SK-N-SH (cell line): ENCODE measurements around the gene SPRY2. TPM values are rescaled to one million over a fixed set of nuclear protein-coding genes. Genes with fewer than 3 reads are reported as not detected.

Experiments used
- CTCF ChIA-PET: fragments of 300-600, 350-600 bp; formaldehyde crosslinking; extraction: SDS; loops from one replicate; lab custom pipeline; 2021; lab: Yijun Ruan, JAX
- POLR2A ChIA-PET: fragments of 350-600 bp; sonication (Branson Sonifier 250); formaldehyde crosslinking; extraction: SDS; loops from one replicate; lab custom pipeline; 2020; ENCODE audit warnings: antibody characterized with exemption, inconsistent platforms; lab: Yijun Ruan, JAX
- DNase-seq: peaks from one replicate; pipeline ENCODE4 v3.0.0; 2012
- H2AFZ ChIP-seq: fragments of 200-600 bp; sonication (generic); 2 replicates; pipeline ENCODE4 v1.8.1; 2016; ENCODE audit warnings: antibody characterized with exemption, mild to moderate bottlenecking, low read depth
- H3F3A ChIP-seq: fragments of 200-600 bp; sonication (generic); replicated peaks from 2 replicates; pipeline ENCODE3; 2016; ENCODE audit warnings: antibody characterized with exemption, mild to moderate bottlenecking; ENCODE audit not compliant: insufficient read depth
- H3K27ac ChIP-seq, 2 experiments: fragments of 200-500 bp in 1 of 2; fragments of 200-600 bp in 1 of 2; sonication (Bioruptor generic) in 1 of 2; sonication (generic), shearing (Covaris generic) in 1 of 2; 2 replicates each; pipeline versions ENCODE4 v1.5.1 to v1.6.1; 2014 to 2016; ENCODE audit warnings: low read depth in 2 of 2, inconsistent platforms in 1 of 2, low read length in 1 of 2, mild to moderate bottlenecking in 1 of 2, mixed read lengths in 1 of 2
- H3K27me3 ChIP-seq: fragments of 200-600 bp; sonication (generic), shearing (Covaris generic); 2 replicates; pipeline ENCODE4 v1.6.1; 2016; ENCODE audit warnings: mixed run types; ENCODE audit not compliant: insufficient read depth
- H3K36me3 ChIP-seq, 2 experiments: fragments of 200-500 bp in 1 of 2; fragments of 200-600 bp in 1 of 2; sonication (Bioruptor generic) in 1 of 2; sonication (generic) in 1 of 2; replicated peaks in 1 of 2; 2 replicates each; pipeline versions ENCODE3 to v1.5.1; 2014 to 2016; ENCODE audit warnings: low read length in 1 of 2, mild to moderate bottlenecking in 1 of 2; ENCODE audit not compliant: insufficient read depth in 2 of 2, control insufficient read depth in 1 of 2
- H3K4me1 ChIP-seq, 2 experiments: fragments of 200-500 bp in 1 of 2; fragments of 200-600 bp in 1 of 2; sonication (Bioruptor generic) in 1 of 2; sonication (generic), shearing (Covaris generic) in 1 of 2; 2 replicates each; pipeline versions ENCODE4 v1.5.1 to v1.6.1; 2014 to 2016; ENCODE audit warnings: low read depth in 1 of 2, low read length in 1 of 2, mixed run types in 1 of 2; ENCODE audit not compliant: insufficient read depth in 2 of 2, control insufficient read depth in 1 of 2
- H3K4me2 ChIP-seq: fragments of 200-600 bp; sonication (generic), shearing (Covaris generic); 2 replicates; pipeline ENCODE4 v1.6.1; 2017; ENCODE audit warnings: mixed run types
- H3K4me3 ChIP-seq, 2 experiments: fragments of 200-500 bp in 1 of 2; fragments of 200-600 bp in 1 of 2; sonication (Bioruptor generic) in 1 of 2; sonication (generic), shearing (Covaris generic) in 1 of 2; 2 replicates each; pipeline versions ENCODE4 v1.5.1 to v1.8.1; 2014 to 2016; ENCODE audit warnings: low read depth in 2 of 2, inconsistent platforms in 1 of 2, low read length in 1 of 2, mild to moderate bottlenecking in 1 of 2, mixed read lengths in 1 of 2, moderate library complexity in 1 of 2
- H3K79me2 ChIP-seq: fragments of 200-600 bp; sonication (generic); 2 replicates; pipeline ENCODE4 v1.8.1; 2017; ENCODE audit warnings: mild to moderate bottlenecking; ENCODE audit not compliant: insufficient read depth
- H3K9ac ChIP-seq: fragments of 200-600 bp; sonication (generic); 2 replicates; pipeline ENCODE4 v1.6.1; 2017; ENCODE audit warnings: mixed run types
- H3K9me2 ChIP-seq: fragments of 200-600 bp; sonication (generic); 2 replicates; pipeline ENCODE4 v1.6.1; 2017; ENCODE audit warnings: mixed run types
- H3K9me3 ChIP-seq: fragments of 200-600 bp; sonication (generic); 2 replicates; pipeline ENCODE4 v1.6.1; 2017; ENCODE audit warnings: mixed run types, mild to moderate bottlenecking, moderate library complexity
- H4K20me1 ChIP-seq: fragments of 200-600 bp; sonication (generic); 2 replicates; pipeline ENCODE4 v1.6.1; 2017; ENCODE audit warnings: mild to moderate bottlenecking, mixed run types; ENCODE audit not compliant: insufficient read depth
- CHD2 ChIP-seq: fragments of 150-350 bp; IDR thresholded peaks from 2 replicates; pipeline ENCODE4 v1.6.1; 2018; ENCODE audit warnings: low read length; ENCODE audit not compliant: partially characterized antibody
- MEF2A ChIP-seq: IDR thresholded peaks from 2 replicates; pipeline ENCODE4 v1.4.0; 2012; ENCODE audit warnings: low read depth, borderline replicate concordance
- MXI1 ChIP-seq: IDR thresholded peaks from 2 replicates; pipeline ENCODE4 v1.6.1; 2012; ENCODE audit warnings: mild to moderate bottlenecking, low read depth, low read length, improper control_type of control experiment
- SIN3A ChIP-seq: IDR thresholded peaks from 2 replicates; pipeline ENCODE4 v1.6.1; 2012; ENCODE audit warnings: low read depth, mild to moderate bottlenecking, low read length, moderate library complexity, borderline replicate concordance
- SMC3 ChIP-seq: IDR thresholded peaks from 2 replicates; pipeline ENCODE4 v1.6.1; 2012; ENCODE audit warnings: low read depth, low read length, improper control_type of control experiment
- TEAD4 ChIP-seq: IDR thresholded peaks from 2 replicates; pipeline ENCODE4 v1.4.0; 2012; ENCODE audit warnings: mild to moderate bottlenecking, borderline replicate concordance; ENCODE audit not compliant: insufficient read depth
- WGBS: methylation state at CpG from one replicate; pipeline ENCODE4 v1.1.6; 2017; ENCODE audit warnings: low lambda C conversion rate; 5-methylcytosine and 5-hydroxymethylcytosine counted together
- polyA plus RNA-seq, 3 experiments: library from polyadenylated mRNA; depleted of rRNA; stranded (reverse); fragments of >200 nt; gene quantifications; 2 replicates each; pipeline ENCODE4 v1.2.3, GENCODE V29; 2012
- TF ChIP-seq, protein P1 (sequence below): fragments of 200-600 bp; sonication (generic); IDR thresholded peaks from 2 replicates; pipeline ENCODE4 v1.6.1; 2017; ENCODE audit warnings: antibody characterized with exemption, mild to moderate bottlenecking, moderate library complexity
- TF ChIP-seq, protein P2 (sequence below): fragments of 150-350 bp; IDR thresholded peaks from 2 replicates; pipeline ENCODE4 v1.6.1; 2017; ENCODE audit warnings: antibody characterized with exemption, low read length, low read depth, borderline replicate concordance

SPRY2 gene
- polyA plus RNA-seq, 1 of the 3 experiments (the other 2 are of a cell fraction), result 122 TPM

DNA sequence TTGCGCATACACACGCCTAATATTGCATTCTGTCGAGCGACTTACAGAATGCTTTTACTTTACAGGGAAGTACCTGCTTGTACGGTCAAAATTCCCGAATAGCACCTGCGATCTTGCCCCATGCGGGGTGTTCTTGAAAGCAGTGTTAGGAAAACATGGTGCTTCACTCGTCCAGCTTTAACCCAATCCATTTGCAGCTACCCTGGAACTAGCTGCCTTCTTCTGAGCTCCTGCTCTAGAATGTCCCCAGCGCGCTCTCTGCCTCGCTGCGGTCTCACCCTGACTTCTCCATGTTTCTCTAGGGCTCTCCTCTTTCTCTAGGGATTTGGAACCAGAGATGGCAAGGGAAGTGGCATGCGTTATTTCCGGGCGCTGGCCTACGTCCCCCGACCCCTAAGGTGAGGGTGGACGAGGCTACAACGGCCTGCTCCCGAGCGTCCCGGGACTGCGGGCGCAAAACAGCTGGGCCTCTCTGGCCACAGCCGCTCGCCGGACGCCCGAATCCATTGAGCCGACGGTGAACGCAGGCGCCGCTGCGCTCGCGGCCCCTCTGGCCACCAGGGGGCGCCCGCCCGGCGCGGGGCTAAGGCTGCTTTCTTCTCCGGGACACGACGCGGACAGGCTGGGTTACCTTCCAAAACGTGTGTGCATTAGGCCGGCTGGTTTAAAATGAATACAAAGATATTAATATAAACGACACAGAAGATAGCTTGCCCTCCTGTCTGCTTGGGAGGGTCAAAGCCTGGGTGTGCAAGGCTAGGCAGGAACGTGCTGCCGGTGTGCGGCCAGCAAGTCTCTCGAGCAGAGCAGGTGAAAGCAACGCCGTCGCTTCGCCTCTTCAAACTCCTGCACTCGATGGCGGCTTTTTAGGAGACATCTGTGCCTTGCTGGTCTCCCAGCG lies 1.8 kb upstream of the SPRY2 start (continued):
- TF ChIP-seq MEF2A (no peak), SIN3A (peak; percentile 25; the same call in 1 of the 2 replicates), TEAD4 (0 out of 2 replicates have a peak, but pooled peaks have one; percentile 7), SMC3 (peak; percentile 88)
- TF ChIP-seq, protein P1, sequence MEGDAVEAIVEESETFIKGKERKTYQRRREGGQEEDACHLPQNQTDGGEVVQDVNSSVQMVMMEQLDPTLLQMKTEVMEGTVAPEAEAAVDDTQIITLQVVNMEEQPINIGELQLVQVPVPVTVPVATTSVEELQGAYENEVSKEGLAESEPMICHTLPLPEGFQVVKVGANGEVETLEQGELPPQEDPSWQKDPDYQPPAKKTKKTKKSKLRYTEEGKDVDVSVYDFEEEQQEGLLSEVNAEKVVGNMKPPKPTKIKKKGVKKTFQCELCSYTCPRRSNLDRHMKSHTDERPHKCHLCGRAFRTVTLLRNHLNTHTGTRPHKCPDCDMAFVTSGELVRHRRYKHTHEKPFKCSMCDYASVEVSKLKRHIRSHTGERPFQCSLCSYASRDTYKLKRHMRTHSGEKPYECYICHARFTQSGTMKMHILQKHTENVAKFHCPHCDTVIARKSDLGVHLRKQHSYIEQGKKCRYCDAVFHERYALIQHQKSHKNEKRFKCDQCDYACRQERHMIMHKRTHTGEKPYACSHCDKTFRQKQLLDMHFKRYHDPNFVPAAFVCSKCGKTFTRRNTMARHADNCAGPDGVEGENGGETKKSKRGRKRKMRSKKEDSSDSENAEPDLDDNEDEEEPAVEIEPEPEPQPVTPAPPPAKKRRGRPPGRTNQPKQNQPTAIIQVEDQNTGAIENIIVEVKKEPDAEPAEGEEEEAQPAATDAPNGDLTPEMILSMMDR, result peak; percentile 85

GRCh38 chr13:80341756-80342370 lies 937 bp upstream of the SPRY2 start:
- peak overlapping the region; percentile 96 for H3K4me2 ChIP-seq
- DNase-seq, result peak; percentile 80
- H3K9me3 ChIP-seq, result no peaks in the 10 kb centered on the region
- peak overlapping the region; percentile 95; the same call in 1 of the 2 replicates for H2AFZ ChIP-seq
- H3K27ac ChIP-seq, result peak overlapping the region; percentile 95 to 100
- POLR2A ChIA-PET, result interaction anchor here (0.5 to 2.4 kb wide), 14 partner anchors 18 to 792 kb away, joined by 3 to 17 read pairs (median 4); no protein-coding TSS in a partner anchor
- TF ChIP-seq, protein P2, sequence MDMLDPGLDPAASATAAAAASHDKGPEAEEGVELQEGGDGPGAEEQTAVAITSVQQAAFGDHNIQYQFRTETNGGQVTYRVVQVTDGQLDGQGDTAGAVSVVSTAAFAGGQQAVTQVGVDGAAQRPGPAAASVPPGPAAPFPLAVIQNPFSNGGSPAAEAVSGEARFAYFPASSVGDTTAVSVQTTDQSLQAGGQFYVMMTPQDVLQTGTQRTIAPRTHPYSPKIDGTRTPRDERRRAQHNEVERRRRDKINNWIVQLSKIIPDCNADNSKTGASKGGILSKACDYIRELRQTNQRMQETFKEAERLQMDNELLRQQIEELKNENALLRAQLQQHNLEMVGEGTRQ, result no peak
- peak; percentile 37 for TF ChIP-seq CHD2
- 0 out of 2 replicates have a peak, but pooled peaks have one; percentile 1 for TF ChIP-seq MXI1
- peaks cover 19% of the 10 kb centered on the region for H3F3A ChIP-seq
- H3K9ac ChIP-seq, result peak overlapping the region; percentile 95
- H3K4me1 ChIP-seq, result peaks cover 5 to 16% of the 10 kb centered on the region in 2 experiments; a peak in 3 of 4 replicates
- CTCF ChIA-PET, result interaction anchor here (0.8 to 4.3 kb wide), 29 partner anchors 13 to 942 kb away, joined by 3 to 44 read pairs (median 5); no protein-coding TSS in a partner anchor
- H4K20me1 ChIP-seq, result peaks cover 34% of the 10 kb centered on the region
- no peaks in the 10 kb centered on the region for H3K27me3 ChIP-seq
- WGBS, result 3% methylated on average over 16 of the region's 16 CpGs
- H3K4me3 ChIP-seq, result peak overlapping the region; percentile 65 to 76
- H3K9me2 ChIP-seq, result no peaks in the 10 kb centered on the region
- H3K79me2 ChIP-seq, result peaks cover 41% of the 10 kb centered on the region
- H3K36me3 ChIP-seq, result peaks cover 11 to 17% of the 10 kb centered on the region in 2 experiments
